GM12873 (cell line): Measurements from ENCODE around the gene PAN2.

ENCODE experiments used
- TF ChIP-seq, protein P1 (sequence below): IDR thresholded peaks from 2 replicates; pipeline ENCODE4 v1.5.1; 2012; ENCODE audit warnings: low read depth, mild to moderate bottlenecking, moderate library complexity, low read length, control low read depth; ENCODE audit not compliant: insufficient read depth; ENCODE audit errors: missing control alignments

The PAN2 gene

DNA sequence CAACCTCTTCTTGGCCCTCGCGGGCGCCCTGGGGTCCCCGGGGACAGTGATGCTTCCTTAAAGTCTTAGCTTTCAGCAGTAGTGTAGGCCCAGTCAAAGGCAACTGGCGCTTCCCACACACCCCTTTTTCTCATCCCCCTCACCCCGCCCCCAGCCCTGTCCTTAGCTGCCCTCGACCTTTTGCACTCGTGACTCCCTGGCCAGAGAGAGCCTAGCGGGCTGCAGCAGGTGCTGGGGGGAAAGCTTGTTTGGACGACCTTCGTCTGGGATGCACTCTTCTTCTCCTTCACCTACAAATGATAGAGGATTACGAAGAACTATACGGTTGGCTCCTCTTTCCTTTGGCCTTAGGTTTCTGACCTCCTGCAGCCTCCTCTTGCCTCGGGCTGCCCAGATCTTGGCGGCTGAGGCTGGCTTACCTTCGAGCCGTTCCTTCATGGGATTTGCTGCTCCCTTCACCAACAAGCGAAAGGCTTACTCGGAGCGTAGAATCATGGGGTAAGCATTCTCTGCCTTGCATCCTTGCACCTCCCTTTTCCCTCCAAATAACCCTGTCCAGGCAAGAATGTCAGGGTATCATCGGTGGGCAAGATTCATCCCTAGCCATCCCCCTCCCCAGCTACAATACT lies 66.2 kb downstream of the PAN2 start:
- TF ChIP-seq, protein P1, sequence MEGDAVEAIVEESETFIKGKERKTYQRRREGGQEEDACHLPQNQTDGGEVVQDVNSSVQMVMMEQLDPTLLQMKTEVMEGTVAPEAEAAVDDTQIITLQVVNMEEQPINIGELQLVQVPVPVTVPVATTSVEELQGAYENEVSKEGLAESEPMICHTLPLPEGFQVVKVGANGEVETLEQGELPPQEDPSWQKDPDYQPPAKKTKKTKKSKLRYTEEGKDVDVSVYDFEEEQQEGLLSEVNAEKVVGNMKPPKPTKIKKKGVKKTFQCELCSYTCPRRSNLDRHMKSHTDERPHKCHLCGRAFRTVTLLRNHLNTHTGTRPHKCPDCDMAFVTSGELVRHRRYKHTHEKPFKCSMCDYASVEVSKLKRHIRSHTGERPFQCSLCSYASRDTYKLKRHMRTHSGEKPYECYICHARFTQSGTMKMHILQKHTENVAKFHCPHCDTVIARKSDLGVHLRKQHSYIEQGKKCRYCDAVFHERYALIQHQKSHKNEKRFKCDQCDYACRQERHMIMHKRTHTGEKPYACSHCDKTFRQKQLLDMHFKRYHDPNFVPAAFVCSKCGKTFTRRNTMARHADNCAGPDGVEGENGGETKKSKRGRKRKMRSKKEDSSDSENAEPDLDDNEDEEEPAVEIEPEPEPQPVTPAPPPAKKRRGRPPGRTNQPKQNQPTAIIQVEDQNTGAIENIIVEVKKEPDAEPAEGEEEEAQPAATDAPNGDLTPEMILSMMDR: no peak

DNA sequence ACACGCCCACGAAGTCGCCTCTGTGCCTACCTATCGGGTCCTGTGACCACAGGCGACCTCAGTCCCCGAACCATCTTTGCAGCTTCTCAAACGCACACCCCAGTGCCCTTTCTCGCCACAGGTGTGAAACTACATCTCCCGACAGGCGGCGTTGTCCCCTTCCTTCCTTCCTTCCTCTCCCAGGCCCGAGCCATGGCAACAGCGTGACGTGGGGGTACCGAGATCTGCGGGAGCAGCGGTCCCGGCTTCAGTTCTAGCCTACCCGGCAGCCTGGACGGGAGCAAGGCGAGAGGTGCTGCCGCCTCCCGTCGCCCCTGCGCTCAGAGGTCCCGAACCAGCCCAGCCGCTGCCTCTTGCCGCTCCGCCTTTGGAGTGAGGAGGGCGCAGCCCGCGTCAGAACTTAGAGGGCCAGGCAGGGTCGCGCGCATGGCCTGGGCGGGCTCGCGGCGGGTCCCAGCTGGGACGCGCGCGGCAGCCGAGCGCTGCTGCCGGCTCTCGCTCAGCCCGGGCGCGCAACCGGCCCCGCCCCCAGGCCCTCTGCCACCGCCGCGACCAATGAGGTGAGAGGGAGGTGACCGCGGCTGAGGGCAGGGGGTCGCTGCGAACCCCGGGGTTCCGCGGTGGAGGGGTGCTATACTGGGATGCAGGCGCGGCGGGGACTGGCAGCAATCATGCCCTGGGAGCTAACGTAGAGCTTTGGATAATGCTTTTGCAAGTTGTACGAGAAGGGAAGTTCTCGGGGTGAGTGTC lies 66.9 kb downstream of the PAN2 start, which contains the start of gene COQ10A:
TSS of gene COQ10A (plus strand) at position 250 of the 750 bp plus-strand sequence. CDS start at position 427, 177 bp downstream.
- TF ChIP-seq, protein P1: peak; percentile 64
